DOHH2 (cell line): ENCODE results near the gene PSMA4.

Experiments
- H3F3A ChIP-seq: fragments of 200-600 bp; sonication (generic), shearing (Covaris generic); 2 replicates; pipeline ENCODE4 v1.6.0; 2016; ENCODE audit warnings: antibody characterized with exemption, mild to moderate bottlenecking; ENCODE audit not compliant: control insufficient read depth, insufficient read depth
- H3K27ac ChIP-seq: fragments of 200-600 bp; sonication (generic); 2 replicates; pipeline ENCODE4 v1.5.1; 2014; ENCODE audit warnings: low read depth, mild to moderate bottlenecking, low read length, moderate library complexity
- H3K27me3 ChIP-seq: fragments of 200-600 bp; sonication (generic); 2 replicates; pipeline ENCODE4 v1.6.1; 2014; ENCODE audit warnings: mild to moderate bottlenecking, low read length, mixed read lengths; ENCODE audit not compliant: control insufficient read depth
- H3K36me3 ChIP-seq: fragments of 200-600 bp; sonication (generic); 2 replicates; pipeline ENCODE4 v1.6.1; 2014; ENCODE audit warnings: mild to moderate bottlenecking, low read length, moderate library complexity, mixed read lengths; ENCODE audit not compliant: control insufficient read depth
- H3K4me1 ChIP-seq: fragments of 200-600 bp; sonication (generic); 2 replicates; pipeline ENCODE4 v1.6.1; 2014; ENCODE audit warnings: mild to moderate bottlenecking, low read length, mixed read lengths; ENCODE audit not compliant: control insufficient read depth
- H3K4me2 ChIP-seq: fragments of 200-600 bp; sonication (generic); 2 replicates; pipeline ENCODE4 v1.6.0; 2014; ENCODE audit warnings: mild to moderate bottlenecking, low read length, moderate library complexity
- H3K4me3 ChIP-seq: fragments of 200-600 bp; sonication (generic); 2 replicates; pipeline ENCODE4 v1.5.1; 2014; ENCODE audit warnings: mild to moderate bottlenecking, low read length, mixed read lengths
- H3K79me2 ChIP-seq: fragments of 200-600 bp; sonication (generic); 2 replicates; pipeline ENCODE4 v1.6.1; 2014; ENCODE audit warnings: mild to moderate bottlenecking, low read length, mixed read lengths; ENCODE audit not compliant: control insufficient read depth
- H3K9me2 ChIP-seq: fragments of 200-600 bp; sonication (generic); replicated peaks from 2 replicates; pipeline ENCODE4 v1.6.1; 2014; ENCODE audit warnings: mild to moderate bottlenecking, low read length, mixed read lengths; ENCODE audit not compliant: control insufficient read depth
- H3K9me3 ChIP-seq: fragments of 200-600 bp; sonication (generic); 2 replicates; pipeline ENCODE4 v1.6.1; 2014; ENCODE audit warnings: antibody characterized with exemption, low read length, mixed read lengths; ENCODE audit not compliant: control insufficient read depth, insufficient read depth
- H4K20me1 ChIP-seq: fragments of 200-600 bp; sonication (generic); 2 replicates; pipeline ENCODE4 v1.6.0; 2014; ENCODE audit warnings: low read depth, mild to moderate bottlenecking, antibody characterized with exemption, low read length, moderate library complexity; ENCODE audit not compliant: control insufficient read depth, insufficient read depth
- EZH2phosphoT487 ChIP-seq: fragments of 200-600 bp; sonication (generic); IDR thresholded peaks from 2 replicates; pipeline ENCODE4 v1.6.1; 2017; ENCODE audit warnings: borderline replicate concordance, mild to moderate bottlenecking, antibody characterized with exemption, low read length, moderate library complexity, mixed read lengths
- TF ChIP-seq, protein P1 (sequence below): fragments of 200-600 bp; sonication (generic); IDR thresholded peaks from one replicate; pipeline ENCODE4 v1.5.1; 2014; ENCODE audit warnings: antibody characterized with exemption, mild to moderate bottlenecking, low read depth, low read length; ENCODE audit not compliant: poor library complexity, severe bottlenecking

The PSMA4 gene

DNA sequence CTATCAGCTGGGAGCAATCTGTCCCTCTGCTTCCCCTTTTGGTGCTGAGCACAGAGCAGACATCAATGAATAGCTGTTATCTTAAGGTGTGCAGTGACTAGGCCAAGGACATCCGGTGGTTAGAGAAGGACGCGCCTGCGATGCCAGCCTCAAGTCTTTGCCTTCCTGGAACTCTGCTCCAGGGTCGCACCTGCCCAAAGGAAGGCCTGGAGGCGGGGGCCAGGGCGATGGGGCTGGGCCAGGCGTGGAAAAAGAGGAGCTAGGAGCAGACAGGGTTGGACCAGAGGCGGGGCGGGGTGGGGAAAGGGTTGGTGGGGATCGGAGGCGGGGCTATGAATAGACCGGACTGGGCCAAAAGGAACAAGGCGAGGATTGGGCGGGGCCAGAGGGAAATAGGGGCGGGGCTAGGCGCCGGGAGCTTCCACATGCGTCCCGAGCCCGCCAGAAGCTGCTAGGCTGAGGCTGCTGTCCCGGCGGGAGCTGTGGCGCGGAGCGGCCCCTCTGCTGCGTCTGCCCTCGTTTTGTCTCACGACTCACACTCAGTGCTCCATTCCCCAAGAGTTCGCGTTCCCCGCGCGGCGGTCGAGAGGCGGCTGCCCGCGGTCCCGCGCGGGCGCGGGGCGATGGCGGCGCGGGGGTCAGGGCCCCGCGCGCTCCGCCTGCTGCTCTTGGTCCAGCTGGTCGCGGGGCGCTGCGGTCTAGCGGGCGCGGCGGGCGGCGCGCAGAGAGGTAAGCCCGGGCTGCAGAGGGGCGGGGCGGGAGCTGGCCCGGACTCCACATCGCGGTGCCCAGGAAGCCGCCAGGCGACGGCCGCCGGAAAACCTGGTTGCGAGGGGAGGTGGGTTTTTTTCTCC lies 25.1 kb downstream of the PSMA4 start, which contains the start of gene CHRNA5:
CHRNA5 (plus strand) TSS at position 424 of the 854 bp plus-strand sequence; CDS start at position 624, 200 bp downstream.
- TF ChIP-seq, protein P1, sequence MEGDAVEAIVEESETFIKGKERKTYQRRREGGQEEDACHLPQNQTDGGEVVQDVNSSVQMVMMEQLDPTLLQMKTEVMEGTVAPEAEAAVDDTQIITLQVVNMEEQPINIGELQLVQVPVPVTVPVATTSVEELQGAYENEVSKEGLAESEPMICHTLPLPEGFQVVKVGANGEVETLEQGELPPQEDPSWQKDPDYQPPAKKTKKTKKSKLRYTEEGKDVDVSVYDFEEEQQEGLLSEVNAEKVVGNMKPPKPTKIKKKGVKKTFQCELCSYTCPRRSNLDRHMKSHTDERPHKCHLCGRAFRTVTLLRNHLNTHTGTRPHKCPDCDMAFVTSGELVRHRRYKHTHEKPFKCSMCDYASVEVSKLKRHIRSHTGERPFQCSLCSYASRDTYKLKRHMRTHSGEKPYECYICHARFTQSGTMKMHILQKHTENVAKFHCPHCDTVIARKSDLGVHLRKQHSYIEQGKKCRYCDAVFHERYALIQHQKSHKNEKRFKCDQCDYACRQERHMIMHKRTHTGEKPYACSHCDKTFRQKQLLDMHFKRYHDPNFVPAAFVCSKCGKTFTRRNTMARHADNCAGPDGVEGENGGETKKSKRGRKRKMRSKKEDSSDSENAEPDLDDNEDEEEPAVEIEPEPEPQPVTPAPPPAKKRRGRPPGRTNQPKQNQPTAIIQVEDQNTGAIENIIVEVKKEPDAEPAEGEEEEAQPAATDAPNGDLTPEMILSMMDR = no peak
- TF ChIP-seq EZH2phosphoT487 = no peak
- Histone ChIP-seq H3K27me3 (peaks cover 10% of the 10 kb centered on the region), H4K20me1 (no peaks in the 10 kb centered on the region), H3K4me3 (peak within 1 kb of the TSS; percentile 85), H3F3A (peaks cover 9% of the 10 kb centered on the region; the same call in 1 of the 2 replicates), H3K4me2 (peak within 1 kb of the TSS; percentile 89), H3K9me3 (no peaks in the 10 kb centered on the region), H3K27ac (no peak within 1 kb of the TSS), H3K79me2 (peaks cover 8% of the 10 kb centered on the region), H3K9me2 (no peaks in the 10 kb centered on the region), H3K4me1 (peaks cover 21% of the 10 kb centered on the region), H3K36me3 (no peaks in the 10 kb centered on the region)

DNA sequence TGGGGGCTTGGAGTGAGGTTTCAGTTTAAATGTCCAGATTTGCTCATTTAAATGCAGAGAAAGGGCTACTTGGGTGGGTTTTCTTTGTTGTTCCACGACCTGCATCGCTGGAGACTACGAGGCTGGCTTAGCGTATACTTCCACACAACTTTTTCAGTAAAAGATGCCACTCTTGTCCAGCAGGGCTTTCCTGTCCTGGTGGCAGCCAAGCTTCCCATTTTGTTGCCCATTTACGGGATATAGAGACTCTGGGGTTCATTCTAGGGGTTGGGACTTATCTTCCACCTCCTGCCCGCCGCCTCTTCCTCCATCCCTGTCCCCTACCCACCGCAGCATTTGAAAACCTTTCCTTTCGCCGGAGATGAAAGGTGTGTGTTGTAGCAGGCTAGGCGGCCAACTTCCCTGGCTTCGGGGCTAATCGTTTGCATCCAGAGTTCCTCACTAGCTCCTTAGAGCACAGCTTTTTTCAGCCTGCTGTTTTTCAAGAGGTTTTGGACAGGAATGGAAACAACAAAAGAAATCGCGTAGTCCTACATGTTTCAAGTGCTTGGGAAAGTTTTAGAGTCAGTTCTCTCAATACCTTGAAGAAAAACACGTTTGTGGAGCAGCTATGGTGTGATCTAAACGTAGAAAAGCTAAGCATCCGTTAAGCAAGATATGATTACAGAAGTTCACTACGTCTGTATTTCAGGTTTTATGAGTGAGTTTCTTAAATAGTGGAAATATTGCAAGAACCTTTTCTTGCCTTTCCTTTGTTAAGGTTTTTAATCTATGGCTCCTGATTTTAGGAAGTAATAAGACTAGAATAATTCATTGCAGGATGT lies 25.9 kb downstream of the PSMA4 start:
- peak overlapping the region; percentile 85 for H3K4me3 ChIP-seq
- peaks cover 10% of the 10 kb centered on the region for H3K27me3 ChIP-seq
- no peaks in the 10 kb centered on the region for H3K9me3 ChIP-seq
- H3K79me2 ChIP-seq = peaks cover 8% of the 10 kb centered on the region
- TF ChIP-seq, protein P1 = no peak
- TF ChIP-seq EZH2phosphoT487 = no peak
- H3F3A ChIP-seq = peaks cover 9% of the 10 kb centered on the region; the same call in 1 of the 2 replicates
- H3K4me1 ChIP-seq = peaks cover 21% of the 10 kb centered on the region
- H3K36me3 ChIP-seq = no peaks in the 10 kb centered on the region
- no peak overlapping the region for H3K27ac ChIP-seq
- peak overlapping the region; percentile 89 for H3K4me2 ChIP-seq
- no peaks in the 10 kb centered on the region for H3K9me2 ChIP-seq
- H4K20me1 ChIP-seq = no peaks in the 10 kb centered on the region

DNA sequence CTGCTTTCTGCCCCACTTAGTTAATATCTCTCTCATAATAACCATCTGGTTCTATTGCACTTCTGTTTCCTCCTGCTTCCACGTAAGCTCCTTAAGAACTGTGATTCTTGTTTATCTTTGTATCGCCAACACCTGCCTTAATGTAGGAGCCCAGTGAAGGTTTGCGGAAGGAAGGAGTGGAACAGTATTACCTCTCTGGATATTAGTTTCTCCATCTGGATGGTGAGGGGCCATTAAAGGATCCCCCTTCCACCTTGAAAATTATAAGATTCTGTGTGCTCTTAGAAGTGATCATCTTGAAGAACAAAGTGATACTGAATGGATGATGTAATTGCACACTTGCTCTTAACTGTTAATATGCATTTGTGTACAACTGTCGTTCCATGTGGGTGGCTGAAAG lies 27.3 kb downstream of the PSMA4 start:
- no peaks in the 10 kb centered on the region for H3K9me3 ChIP-seq
- H3K27ac ChIP-seq = no peak overlapping the region
- TF ChIP-seq EZH2phosphoT487 = no peak
- TF ChIP-seq, protein P1 = no peak
- no peaks in the 10 kb centered on the region for H3K9me2 ChIP-seq
- H3K36me3 ChIP-seq = no peaks in the 10 kb centered on the region
- H3K4me2 ChIP-seq = peak overlapping the region; percentile 24; the same call in 1 of the 2 replicates
- H3F3A ChIP-seq = peaks cover 9% of the 10 kb centered on the region; the same call in 1 of the 2 replicates
- H3K4me3 ChIP-seq = no peak overlapping the region
- peaks cover 8% of the 10 kb centered on the region for H3K79me2 ChIP-seq
- peaks cover 21% of the 10 kb centered on the region for H3K4me1 ChIP-seq
- H4K20me1 ChIP-seq = no peaks in the 10 kb centered on the region
- peaks cover 10% of the 10 kb centered on the region for H3K27me3 ChIP-seq
